ENCODE data around the gene LMX1B.

Gene LMX1B

DNA sequence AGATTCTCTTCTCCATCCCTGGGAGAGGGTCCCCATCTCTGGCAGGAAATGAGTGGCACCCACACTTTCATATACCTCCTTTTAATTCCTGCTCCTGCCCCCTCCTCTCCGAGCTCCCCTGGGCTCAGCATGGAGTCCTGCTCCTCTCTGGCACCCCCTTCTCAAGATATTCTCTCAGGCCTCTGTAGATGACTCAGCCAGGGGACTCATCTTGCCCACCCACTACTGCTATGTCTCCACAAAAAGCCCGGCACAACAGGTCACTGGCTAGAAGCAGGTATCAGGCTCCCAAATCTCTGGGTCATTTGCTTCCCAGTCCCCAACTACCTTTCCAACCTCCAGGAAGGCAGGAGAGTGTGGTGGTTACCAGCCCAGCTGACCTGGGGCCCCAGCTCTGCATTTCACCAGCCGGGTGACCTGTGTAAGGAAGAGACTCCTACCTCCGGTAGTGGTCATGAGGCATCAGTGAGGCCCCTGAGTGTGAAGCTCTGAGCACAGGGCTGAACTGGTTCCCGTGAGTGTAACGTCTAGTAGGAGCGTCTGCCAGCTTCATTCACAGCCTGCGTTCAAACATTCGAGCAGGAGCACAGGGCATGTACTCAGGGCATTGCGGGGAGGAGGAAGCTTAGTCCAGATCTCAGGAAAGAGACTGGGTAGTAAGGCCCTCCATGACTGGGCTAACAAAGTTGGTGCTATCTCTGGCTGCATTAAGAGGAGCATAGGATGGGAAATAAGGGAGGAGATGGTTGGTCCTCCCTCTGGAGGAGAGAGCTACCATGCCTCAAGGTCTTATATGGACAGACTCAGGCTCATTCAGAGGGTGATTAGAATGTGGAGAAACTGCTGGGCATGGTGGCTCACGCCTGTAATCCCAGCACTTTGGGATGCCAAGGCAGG, 63.7 kb downstream of the LMX1B start:
- Histone ChIP-seq H2AFZ (ENCODE audit: low read depth) (no peak overlapping the region), H4K20me1 (ENCODE audit: insufficient read depth) (no peaks in the 10 kb centered on the region), H3K36me3 (ENCODE audit: insufficient read depth) (no peaks in the 10 kb centered on the region), H3K79me2 (ENCODE audit: insufficient read depth, low read depth) (no peaks in the 10 kb centered on the region), H3K27ac (no peak overlapping the region), H3K4me1 (ENCODE audit: low read depth, poor library complexity, severe bottlenecking) (no peaks in the 10 kb centered on the region), H3K9ac (no peak overlapping the region), H3K4me2 (no peak overlapping the region), H3K27me3 (ENCODE audit: insufficient read depth, low read depth) (no peaks in the 10 kb centered on the region), H3K4me3 (IDR thresholded peaks at IDR 0.05; ENCODE audit: insufficient read depth, low read depth, low read length) (no peak overlapping the region)
- TF ChIP-seq, protein P1, sequence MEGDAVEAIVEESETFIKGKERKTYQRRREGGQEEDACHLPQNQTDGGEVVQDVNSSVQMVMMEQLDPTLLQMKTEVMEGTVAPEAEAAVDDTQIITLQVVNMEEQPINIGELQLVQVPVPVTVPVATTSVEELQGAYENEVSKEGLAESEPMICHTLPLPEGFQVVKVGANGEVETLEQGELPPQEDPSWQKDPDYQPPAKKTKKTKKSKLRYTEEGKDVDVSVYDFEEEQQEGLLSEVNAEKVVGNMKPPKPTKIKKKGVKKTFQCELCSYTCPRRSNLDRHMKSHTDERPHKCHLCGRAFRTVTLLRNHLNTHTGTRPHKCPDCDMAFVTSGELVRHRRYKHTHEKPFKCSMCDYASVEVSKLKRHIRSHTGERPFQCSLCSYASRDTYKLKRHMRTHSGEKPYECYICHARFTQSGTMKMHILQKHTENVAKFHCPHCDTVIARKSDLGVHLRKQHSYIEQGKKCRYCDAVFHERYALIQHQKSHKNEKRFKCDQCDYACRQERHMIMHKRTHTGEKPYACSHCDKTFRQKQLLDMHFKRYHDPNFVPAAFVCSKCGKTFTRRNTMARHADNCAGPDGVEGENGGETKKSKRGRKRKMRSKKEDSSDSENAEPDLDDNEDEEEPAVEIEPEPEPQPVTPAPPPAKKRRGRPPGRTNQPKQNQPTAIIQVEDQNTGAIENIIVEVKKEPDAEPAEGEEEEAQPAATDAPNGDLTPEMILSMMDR (conservative IDR thresholded peaks at IDR 0.05; ENCODE audit: low read depth, low read length) = no peak

DNA sequence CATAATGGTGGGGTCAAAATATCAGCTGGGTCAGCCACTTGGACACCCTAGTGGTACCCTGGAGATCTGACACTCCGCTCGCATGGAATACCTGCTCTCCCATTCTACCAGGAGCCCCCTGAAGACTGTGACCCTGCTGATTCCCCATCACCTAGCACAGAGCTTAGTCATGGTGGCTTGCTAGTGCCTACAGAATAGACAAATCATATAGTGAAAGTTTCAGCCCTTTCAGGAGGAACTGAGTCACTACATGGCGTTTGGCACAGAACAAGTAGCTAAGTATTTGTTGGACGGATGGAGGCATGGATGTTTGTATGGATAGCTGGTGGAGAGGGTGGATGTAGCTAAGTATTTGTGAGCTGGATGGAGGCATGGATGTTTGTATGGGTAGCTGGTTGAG, 65.3 kb downstream of the LMX1B start:
- Histone ChIP-seq H3K36me3 (ENCODE audit: insufficient read depth) (no peaks in the 10 kb centered on the region), H3K4me1 (ENCODE audit: low read depth, poor library complexity, severe bottlenecking) (no peaks in the 10 kb centered on the region), H3K9ac (no peak overlapping the region), H3K27me3 (ENCODE audit: insufficient read depth, low read depth) (0 out of 2 replicates have a peak, but pooled peaks cover 7% of the 10 kb centered on the region), H3K4me2 (no peak overlapping the region), H4K20me1 (ENCODE audit: insufficient read depth) (no peaks in the 10 kb centered on the region), H3K27ac (no peak overlapping the region), H3K79me2 (ENCODE audit: insufficient read depth, low read depth) (no peaks in the 10 kb centered on the region), H3K4me3 (IDR thresholded peaks at IDR 0.05; ENCODE audit: insufficient read depth, low read depth, low read length) (no peak overlapping the region), H2AFZ (ENCODE audit: low read depth) (no peak overlapping the region)
- TF ChIP-seq, protein P1 (conservative IDR thresholded peaks at IDR 0.05; ENCODE audit: low read depth, low read length) = no peak

DNA sequence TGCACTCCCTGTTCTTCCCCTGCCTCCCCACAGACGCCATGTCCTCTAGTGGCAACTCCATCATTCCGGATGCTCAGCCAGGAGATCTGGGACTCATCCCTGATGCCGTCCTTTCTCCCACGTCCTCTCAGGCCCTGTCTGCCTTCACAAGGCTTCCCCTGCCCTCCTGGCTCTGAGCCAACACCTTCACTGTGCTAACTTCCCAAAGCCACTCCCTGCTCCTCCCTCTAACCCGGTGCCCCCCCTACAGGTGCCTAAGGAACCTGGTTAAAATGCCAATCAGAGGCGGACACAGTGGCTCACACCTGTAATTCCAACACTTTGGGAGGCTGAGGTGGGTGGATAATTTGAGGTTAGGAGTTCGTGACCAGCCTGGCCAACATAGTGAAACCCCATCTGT, 67.6 kb downstream of the LMX1B start:
- no peaks in the 10 kb centered on the region for H3K36me3 ChIP-seq (ENCODE audit: insufficient read depth)
- no peak overlapping the region for H3K4me3 ChIP-seq (IDR thresholded peaks at IDR 0.05; ENCODE audit: insufficient read depth, low read depth, low read length)
- H3K79me2 ChIP-seq (ENCODE audit: insufficient read depth, low read depth) = no peaks in the 10 kb centered on the region
- H3K4me2 ChIP-seq = no peak overlapping the region
- no peaks in the 10 kb centered on the region for H4K20me1 ChIP-seq (ENCODE audit: insufficient read depth)
- TF ChIP-seq, protein P1 (conservative IDR thresholded peaks at IDR 0.05; ENCODE audit: low read depth, low read length) = no peak
- no peak overlapping the region for H2AFZ ChIP-seq (ENCODE audit: low read depth)
- no peak overlapping the region for H3K9ac ChIP-seq
- H3K4me1 ChIP-seq (ENCODE audit: low read depth, poor library complexity, severe bottlenecking) = no peaks in the 10 kb centered on the region
- no peak overlapping the region for H3K27ac ChIP-seq
- peaks cover 29% of the 10 kb centered on the region for H3K27me3 ChIP-seq (ENCODE audit: insufficient read depth, low read depth)

DNA sequence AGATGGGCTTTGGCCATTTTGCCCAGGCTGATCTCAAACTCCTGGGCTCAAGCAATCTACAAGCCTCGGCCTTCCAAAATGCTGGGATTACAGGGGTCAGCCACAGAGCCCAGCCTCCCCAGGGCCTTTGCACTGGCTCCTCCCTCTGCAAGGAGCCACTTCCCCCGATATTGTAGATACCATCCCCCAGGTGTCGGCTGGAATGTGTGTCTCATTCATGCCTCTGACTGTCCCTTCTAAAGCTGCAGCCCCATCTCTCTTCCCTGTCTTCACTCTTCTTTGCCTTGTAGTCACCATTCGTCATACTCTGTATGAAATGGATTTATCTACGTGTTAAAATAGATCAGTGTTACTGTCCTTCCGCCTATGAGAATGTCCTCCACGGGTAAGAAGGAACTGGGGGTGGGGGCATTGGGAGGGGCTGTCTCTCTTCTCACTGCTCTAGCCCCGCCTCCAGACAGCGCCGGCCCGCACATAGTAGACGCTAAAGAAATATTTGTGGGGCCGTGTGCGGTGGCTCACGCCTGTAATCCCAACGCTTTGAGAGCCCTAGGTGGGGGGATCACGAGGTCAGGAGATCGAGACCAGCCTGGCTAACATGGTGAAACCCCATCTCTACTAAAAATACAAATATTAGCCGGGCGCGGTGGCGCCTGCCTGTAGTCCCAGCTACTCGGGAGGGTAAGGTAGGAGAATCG, 68.5 kb downstream of the LMX1B start:
- Histone ChIP-seq H2AFZ (ENCODE audit: low read depth) (no peak overlapping the region), H3K4me2 (no peak overlapping the region), H3K79me2 (ENCODE audit: insufficient read depth, low read depth) (no peaks in the 10 kb centered on the region), H4K20me1 (ENCODE audit: insufficient read depth) (no peaks in the 10 kb centered on the region), H3K4me1 (ENCODE audit: low read depth, poor library complexity, severe bottlenecking) (no peaks in the 10 kb centered on the region), H3K4me3 (IDR thresholded peaks at IDR 0.05; ENCODE audit: insufficient read depth, low read depth, low read length) (no peak overlapping the region), H3K27me3 (ENCODE audit: insufficient read depth, low read depth) (peaks cover 38% of the 10 kb centered on the region), H3K27ac (no peak overlapping the region), H3K36me3 (ENCODE audit: insufficient read depth) (no peaks in the 10 kb centered on the region), H3K9ac (no peak overlapping the region)
- TF ChIP-seq, protein P1 (conservative IDR thresholded peaks at IDR 0.05; ENCODE audit: low read depth, low read length) = no peak
